BE2C (cell line): ENCODE measurements around the gene BRINP2.

Experiments
- DNase-seq: peaks from one replicate; pipeline ENCODE4 v3.0.0-alpha.2; 2020
- H3K27me3 ChIP-seq: fragments of 250-450 bp; sonication (Bioruptor Pico); 2 replicates; pipeline ENCODE4 v1.5.1; 2020; ENCODE audit warnings: mild to moderate bottlenecking
- H3K36me3 ChIP-seq: fragments of 250-450 bp; sonication (Bioruptor Pico); 2 replicates; pipeline ENCODE4 v1.5.1; 2020; ENCODE audit warnings: mild to moderate bottlenecking
- H3K4me1 ChIP-seq: fragments of 250-450 bp; sonication (Bioruptor Pico); 2 replicates; pipeline ENCODE4 v1.5.1; 2020
- H3K4me3 ChIP-seq: 2 replicates; pipeline ENCODE4 v1.5.1; 2011; ENCODE audit warnings: low read depth, low read length
- H3K9me3 ChIP-seq: fragments of 250-450 bp; sonication (Bioruptor Pico); 2 replicates; pipeline ENCODE4 v1.5.1; 2020
- CTCF ChIP-seq: IDR thresholded peaks from 2 replicates; pipeline ENCODE4 v1.5.1; 2012; ENCODE audit warnings: mild to moderate bottlenecking, low read depth, low read length

The BRINP2 gene

GRCh38 chr1:177173976-177174375 is 3.2 kb downstream of the BRINP2 start:
- no peaks in the 10 kb centered on the region for H3K9me3 ChIP-seq
- no peak for DNase-seq
- TF ChIP-seq CTCF, result no peak
- no peak overlapping the region for H3K4me3 ChIP-seq
- no peaks in the 10 kb centered on the region for H3K36me3 ChIP-seq
- H3K27me3 ChIP-seq, result peaks cover 19% of the 10 kb centered on the region
- H3K4me1 ChIP-seq, result no peaks in the 10 kb centered on the region

GRCh38 chr1:177174921-177175634 is 4.3 kb downstream of the BRINP2 start:
- Histone ChIP-seq H3K4me3 (no peak overlapping the region), H3K9me3 (no peaks in the 10 kb centered on the region), H3K36me3 (no peaks in the 10 kb centered on the region), H3K27me3 (peaks cover 17% of the 10 kb centered on the region), H3K4me1 (no peaks in the 10 kb centered on the region)
- DNase-seq, result no peak
- no peak for TF ChIP-seq CTCF

- no peaks in the 10 kb centered on the region for H3K27me3 ChIP-seq
- H3K36me3 ChIP-seq, result no peaks in the 10 kb centered on the region
- DNase-seq, result no peak
- H3K4me3 ChIP-seq, result peak overlapping the region; percentile 14; the same call in 1 of the 2 replicates
- TF ChIP-seq CTCF, result no peak
- H3K9me3 ChIP-seq, result no peaks in the 10 kb centered on the region
- H3K4me1 ChIP-seq, result no peaks in the 10 kb centered on the region
These were observed 10.5 kb downstream of the BRINP2 start for GRCh38 chr1:177181280-177181630.

GRCh38 chr1:177181631-177182291 is 11.0 kb downstream of the BRINP2 start:
- DNase-seq, result peak; percentile 72
- H3K36me3 ChIP-seq, result no peaks in the 10 kb centered on the region
- TF ChIP-seq CTCF, result peak; percentile 81

GRCh38 chr1:177183836-177184235 is 13.1 kb downstream of the BRINP2 start:
- H3K27me3 ChIP-seq, result no peaks in the 10 kb centered on the region
- no peaks in the 10 kb centered on the region for H3K4me1 ChIP-seq
- DNase-seq, result no peak
- no peaks in the 10 kb centered on the region for H3K36me3 ChIP-seq
- no peak overlapping the region for H3K4me3 ChIP-seq
- no peaks in the 10 kb centered on the region for H3K9me3 ChIP-seq
- no peak for TF ChIP-seq CTCF

More at GRCh38 chr1:177181631-177182291, 11.0 kb downstream of the BRINP2 start:
- no peaks in the 10 kb centered on the region for H3K27me3 ChIP-seq
- no peaks in the 10 kb centered on the region for H3K4me1 ChIP-seq
- H3K4me3 ChIP-seq, result peak overlapping the region; percentile 14; the same call in 1 of the 2 replicates
- H3K9me3 ChIP-seq, result no peaks in the 10 kb centered on the region

- Histone ChIP-seq H3K27me3 (no peaks in the 10 kb centered on the region), H3K9me3 (no peaks in the 10 kb centered on the region), H3K4me3 (no peak overlapping the region), H3K36me3 (no peaks in the 10 kb centered on the region), H3K4me1 (no peaks in the 10 kb centered on the region)
- peak; percentile 15 for DNase-seq
- TF ChIP-seq CTCF, result peak; percentile 37; the same call in 1 of the 2 replicates
These were observed 14.5 kb downstream of the BRINP2 start for GRCh38 chr1:177185209-177185608.
